ENCODE measurements around the gene TADA1.

GRCh38 chr1:166859597-166859996 is 16.5 kb downstream of the TADA1 start:
- TF ChIP-seq POLR2AphosphoS5 (IDR thresholded peaks at IDR 0.05; ENCODE audit: low read depth, low read length): no peak
- no peak for TF ChIP-seq TAF1 (IDR thresholded peaks at IDR 0.05; ENCODE audit: borderline replicate concordance, low read depth, low read length)
